NB4 (cell line): Measurements from ENCODE around the gene PBX1.

Experiments
- MAX ChIP-seq: IDR thresholded peaks from 2 replicates; pipeline ENCODE4 v1.6.1; 2011; ENCODE audit warnings: low read depth, low read length
- MYC ChIP-seq: IDR thresholded peaks from 2 replicates; pipeline ENCODE4 v1.6.1; 2011; ENCODE audit warnings: low read depth, low read length
- POLR2A ChIP-seq: IDR thresholded peaks from 2 replicates; pipeline ENCODE4 v1.6.1; 2011; ENCODE audit warnings: mild to moderate bottlenecking; ENCODE audit not compliant: insufficient read length; ENCODE audit errors: extremely low read depth
- TF ChIP-seq, protein P1 (sequence below): IDR thresholded peaks from one replicate; pipeline ENCODE4 v1.5.1; 2012; ENCODE audit warnings: low read depth, low read length

DNA sequence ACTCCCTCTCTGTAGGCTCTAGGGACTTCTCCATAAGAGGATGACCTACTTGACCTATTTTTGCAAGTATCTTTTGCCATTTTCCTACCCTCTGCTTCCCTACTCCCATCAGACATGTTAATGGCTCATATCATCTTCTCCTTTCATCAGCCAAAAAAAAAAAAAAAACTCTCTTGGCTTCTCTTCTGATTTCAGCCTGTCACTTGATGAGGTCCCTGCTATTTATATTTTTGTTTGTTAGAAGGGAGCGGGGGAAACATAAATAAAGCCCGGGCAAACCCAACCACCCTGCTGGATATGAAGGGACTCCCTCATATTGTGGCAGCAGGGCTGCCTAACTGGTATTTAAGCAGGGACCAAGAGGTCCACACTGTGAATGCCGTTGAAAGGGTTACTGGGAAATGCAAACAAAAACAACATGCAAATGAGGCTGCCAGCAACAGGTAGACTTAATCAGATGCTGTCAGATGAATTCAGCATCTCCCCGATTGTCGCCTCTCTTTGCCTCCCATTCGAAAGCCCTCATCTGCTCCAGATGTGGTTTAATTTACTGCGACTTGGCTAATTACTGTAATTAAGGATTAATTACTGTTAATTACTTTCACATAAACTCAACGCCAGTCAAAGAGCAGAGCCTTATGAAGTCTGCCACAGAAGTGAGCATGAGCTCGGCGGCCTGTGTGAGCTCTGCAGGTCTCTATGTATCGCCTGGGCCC is 172.3 kb downstream of the PBX1 start:
- TF ChIP-seq, protein P1, sequence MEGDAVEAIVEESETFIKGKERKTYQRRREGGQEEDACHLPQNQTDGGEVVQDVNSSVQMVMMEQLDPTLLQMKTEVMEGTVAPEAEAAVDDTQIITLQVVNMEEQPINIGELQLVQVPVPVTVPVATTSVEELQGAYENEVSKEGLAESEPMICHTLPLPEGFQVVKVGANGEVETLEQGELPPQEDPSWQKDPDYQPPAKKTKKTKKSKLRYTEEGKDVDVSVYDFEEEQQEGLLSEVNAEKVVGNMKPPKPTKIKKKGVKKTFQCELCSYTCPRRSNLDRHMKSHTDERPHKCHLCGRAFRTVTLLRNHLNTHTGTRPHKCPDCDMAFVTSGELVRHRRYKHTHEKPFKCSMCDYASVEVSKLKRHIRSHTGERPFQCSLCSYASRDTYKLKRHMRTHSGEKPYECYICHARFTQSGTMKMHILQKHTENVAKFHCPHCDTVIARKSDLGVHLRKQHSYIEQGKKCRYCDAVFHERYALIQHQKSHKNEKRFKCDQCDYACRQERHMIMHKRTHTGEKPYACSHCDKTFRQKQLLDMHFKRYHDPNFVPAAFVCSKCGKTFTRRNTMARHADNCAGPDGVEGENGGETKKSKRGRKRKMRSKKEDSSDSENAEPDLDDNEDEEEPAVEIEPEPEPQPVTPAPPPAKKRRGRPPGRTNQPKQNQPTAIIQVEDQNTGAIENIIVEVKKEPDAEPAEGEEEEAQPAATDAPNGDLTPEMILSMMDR: no peak
- TF ChIP-seq POLR2A (no peak), MAX (no peak), MYC (no peak)
